Activated CD8-positive, alpha-beta T cell treated with anti-CD3 and anti-CD28 coated beads for 36 hours (primary cell): ENCODE measurements around the gene PHLDA3. TPM values are rescaled to one million over a fixed set of nuclear protein-coding genes. Genes with fewer than 3 reads are reported as not detected.

ENCODE experiments used
- ATAC-seq: fragments of 200-7000 bp; cut with Tn5 transposase; one replicate; pipeline ENCODE4 v1.10.0; 2021; ENCODE audit warnings: mild to moderate bottlenecking, moderate library complexity
- CTCF ChIA-PET: fragments of 350-600 bp; sonication (Branson Sonifier 250); formaldehyde crosslinking; loops from one replicate; lab custom pipeline; 2021; ENCODE audit warnings: antibody characterized with exemption; lab: Charles Lee
- POLR2A ChIA-PET: fragments of 350-600 bp; sonication (Branson Sonifier 250); formaldehyde crosslinking; loops from one replicate; lab custom pipeline; 2021; ENCODE audit warnings: antibody characterized with exemption; lab: Charles Lee
- DNase-seq: peaks from one replicate; pipeline ENCODE4 v3.0.0-alpha.2; 2020
- H3K27ac Mint-ChIP-seq: one replicate; pipeline ENCODE4 v1.8.0; 2021; ENCODE audit warnings: mild to moderate bottlenecking, mixed read lengths
- H3K27me3 Mint-ChIP-seq: one replicate; pipeline ENCODE4 v1.8.0; 2021; ENCODE audit warnings: mixed read lengths
- H3K36me3 Mint-ChIP-seq: one replicate; pipeline ENCODE4 v1.8.0; 2021; ENCODE audit warnings: low read depth, mixed read lengths
- H3K4me1 Mint-ChIP-seq: one replicate; pipeline ENCODE4 v1.8.0; 2021; ENCODE audit warnings: low read depth, mixed read lengths
- H3K4me3 Mint-ChIP-seq: one replicate; pipeline ENCODE4 v1.8.0; 2021; ENCODE audit warnings: mild to moderate bottlenecking, moderate library complexity, mixed read lengths
- H3K9me3 Mint-ChIP-seq: one replicate; pipeline ENCODE4 v1.8.0; 2021; ENCODE audit warnings: mixed read lengths
- intact Hi-C: fragments of 100-400 bp; cut with micrococcal nuclease; formaldehyde crosslinking; loops from one replicate; pipeline ENCODE4 v1.10.0; 2022
- total RNA-seq, 2 experiments: library from RNA; stranded (reverse); gene quantifications; one replicate each; pipeline ENCODE4 v1.2.3, GENCODE V29; 2021
- TF ChIP-seq, protein P1 (sequence below): fragments of 200-600 bp; IDR thresholded peaks from one replicate; pipeline ENCODE4 v1.8.0; 2022; ENCODE audit warnings: antibody characterized with exemption, mild to moderate bottlenecking

The PHLDA3 gene
- total RNA-seq, 2 experiments from 2014 or later, result 6.2 to 7.9 TPM

- Mint-ChIP-seq H3K9me3 (no peaks in the 10 kb centered on the region), H3K4me1 (peaks cover 9% of the 10 kb centered on the region), H3K27ac (no peak overlapping the region), H3K4me3 (no peak overlapping the region), H3K36me3 (peaks cover 11% of the 10 kb centered on the region), H3K27me3 (peaks cover 7% of the 10 kb centered on the region)
- ChIA-PET POLR2A (interaction anchor here (1.4 kb wide), 1 partner anchor 21 kb away, joined by 3 read pairs; no protein-coding TSS in a partner anchor), CTCF (interaction anchor here (1.1 to 29.4 kb wide), 4 partner anchors 19 to 308 kb away, joined by 3 to 796 read pairs (median 78); partner anchors contain the start of gene CSRP1)
- intact Hi-C loops, result no loop called here
- ATAC-seq, result no peak
- no peak for DNase-seq
- TF ChIP-seq, protein P1, sequence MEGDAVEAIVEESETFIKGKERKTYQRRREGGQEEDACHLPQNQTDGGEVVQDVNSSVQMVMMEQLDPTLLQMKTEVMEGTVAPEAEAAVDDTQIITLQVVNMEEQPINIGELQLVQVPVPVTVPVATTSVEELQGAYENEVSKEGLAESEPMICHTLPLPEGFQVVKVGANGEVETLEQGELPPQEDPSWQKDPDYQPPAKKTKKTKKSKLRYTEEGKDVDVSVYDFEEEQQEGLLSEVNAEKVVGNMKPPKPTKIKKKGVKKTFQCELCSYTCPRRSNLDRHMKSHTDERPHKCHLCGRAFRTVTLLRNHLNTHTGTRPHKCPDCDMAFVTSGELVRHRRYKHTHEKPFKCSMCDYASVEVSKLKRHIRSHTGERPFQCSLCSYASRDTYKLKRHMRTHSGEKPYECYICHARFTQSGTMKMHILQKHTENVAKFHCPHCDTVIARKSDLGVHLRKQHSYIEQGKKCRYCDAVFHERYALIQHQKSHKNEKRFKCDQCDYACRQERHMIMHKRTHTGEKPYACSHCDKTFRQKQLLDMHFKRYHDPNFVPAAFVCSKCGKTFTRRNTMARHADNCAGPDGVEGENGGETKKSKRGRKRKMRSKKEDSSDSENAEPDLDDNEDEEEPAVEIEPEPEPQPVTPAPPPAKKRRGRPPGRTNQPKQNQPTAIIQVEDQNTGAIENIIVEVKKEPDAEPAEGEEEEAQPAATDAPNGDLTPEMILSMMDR, result no peak
These were observed 17.2 kb upstream of the PHLDA3 start for GRCh38 chr1:201486187-201486586.

- Mint-ChIP-seq H3K9me3 (no peaks in the 10 kb centered on the region), H3K36me3 (peaks cover 11% of the 10 kb centered on the region), H3K27me3 (peaks cover 15% of the 10 kb centered on the region), H3K27ac (no peak overlapping the region), H3K4me1 (peaks cover 14% of the 10 kb centered on the region), H3K4me3 (no peak overlapping the region)
- intact Hi-C loops, result no loop called here
- ATAC-seq (no peak), DNase-seq (no peak)
- ChIA-PET CTCF (interaction anchor here (1.6 to 29.4 kb wide), 3 partner anchors 20 to 50 kb away, joined by 6 to 796 read pairs (median 149); partner anchors contain the start of gene CSRP1), POLR2A (interaction anchor here (1.4 kb wide), 1 partner anchor 22 kb away, joined by 3 read pairs; no protein-coding TSS in a partner anchor)
- TF ChIP-seq, protein P1, result no peak
These were observed 16.3 kb upstream of the PHLDA3 start for GRCh38 chr1:201485184-201485774.

GRCh38 chr1:201483373-201483949 is 14.5 kb upstream of the PHLDA3 start:
- no peaks in the 10 kb centered on the region for H3K9me3 Mint-ChIP-seq
- ChIA-PET CTCF (interaction anchor here (0.9 to 29.4 kb wide), 10 partner anchors 22 to 310 kb away, joined by 3 to 796 read pairs (median 6); partner anchors contain the start of gene CSRP1), POLR2A (interaction anchor here (1.5 to 2.0 kb wide), 2 partner anchors 23 to 30 kb away, joined by 4 to 9 read pairs; no protein-coding TSS in a partner anchor)
- H3K27ac Mint-ChIP-seq, result peak overlapping the region; percentile 27
- DNase-seq, result no peak
- H3K4me1 Mint-ChIP-seq, result peaks cover 14% of the 10 kb centered on the region
- H3K27me3 Mint-ChIP-seq, result peaks cover 22% of the 10 kb centered on the region
- no peak overlapping the region for H3K4me3 Mint-ChIP-seq
- TF ChIP-seq, protein P1, result no peak
- ATAC-seq, result no peak
- intact Hi-C loops, result loop anchor here (5.0 kb wide), 1 partner anchor 36 kb away; no protein-coding TSS in a partner anchor
- H3K36me3 Mint-ChIP-seq, result peaks cover 9% of the 10 kb centered on the region

GRCh38 chr1:201482755-201483154 is 13.8 kb upstream of the PHLDA3 start:
- H3K36me3 Mint-ChIP-seq, result peaks cover 5% of the 10 kb centered on the region
- CTCF ChIA-PET, result interaction anchor here (0.9 to 29.4 kb wide), 17 partner anchors 9 to 310 kb away, joined by 3 to 796 read pairs (median 7); partner anchors contain the start of genes CSRP1 and PHLDA3
- intact Hi-C loops, result loop anchor here (1.0 to 5.0 kb wide), 2 partner anchors 31 to 35 kb away; no protein-coding TSS in a partner anchor
- TF ChIP-seq, protein P1, result no peak
- H3K4me1 Mint-ChIP-seq, result peaks cover 14% of the 10 kb centered on the region
- no peak for ATAC-seq
- H3K27me3 Mint-ChIP-seq, result peaks cover 22% of the 10 kb centered on the region
- no peaks in the 10 kb centered on the region for H3K9me3 Mint-ChIP-seq
- no peak for DNase-seq
- no peak overlapping the region for H3K4me3 Mint-ChIP-seq
- POLR2A ChIA-PET, result interaction anchor here (0.8 to 2.0 kb wide), 3 partner anchors 11 to 31 kb away, joined by 3 to 9 read pairs (median 6); partner anchors contain the start of gene CSRP1
- no peak overlapping the region for H3K27ac Mint-ChIP-seq
